GM21423 (cell line): ENCODE results near the gene FTCD.
"Not testable (repeated sequence)": the region's sequence is repeated elsewhere in the genome, so short reads cannot be mapped to it uniquely, and the experiment has no call there.

Source experiments
- ATAC-seq: cut with Tn5 transposase; IDR thresholded peaks from one replicate; pipeline ENCODE4 v1.9.1; 2021; ENCODE audit warnings: mild to moderate bottlenecking, moderate library complexity; ENCODE audit not compliant: unreplicated experiment

Gene FTCD

GRCh38 chr21:46171996-46172862, 16.9 kb upstream of the FTCD start:
- no peak for ATAC-seq

GRCh38 chr21:46171585-46171984, 16.2 kb upstream of the FTCD start:
- no peak for ATAC-seq

GRCh38 chr21:46170436-46171193, 15.2 kb upstream of the FTCD start:
- ATAC-seq: not testable (repeated sequence)

GRCh38 chr21:46168659-46169386, 13.4 kb upstream of the FTCD start:
- ATAC-seq: no peak

- ATAC-seq: no peak
Measured at GRCh38 chr21:46168238-46168637, 12.9 kb upstream of the FTCD start.

GRCh38 chr21:46165098-46165497, 9.7 kb upstream of the FTCD start:
- ATAC-seq: no peak

GRCh38 chr21:46163380-46163779, 8.0 kb upstream of the FTCD start:
- no peak for ATAC-seq

GRCh38 chr21:46161633-46162592, 6.5 kb upstream of the FTCD start:
- no peak for ATAC-seq

- no peak for ATAC-seq
Measured at GRCh38 chr21:46160907-46161632, 5.7 kb upstream of the FTCD start.

GRCh38 chr21:46160657-46160906, 5.2 kb upstream of the FTCD start:
- no peak for ATAC-seq

- no peak for ATAC-seq
Measured at GRCh38 chr21:46159841-46160656, 4.7 kb upstream of the FTCD start.

- ATAC-seq: no peak
Measured at GRCh38 chr21:46159390-46159789, 4.0 kb upstream of the FTCD start.

- no peak for ATAC-seq
Measured at GRCh38 chr21:46158666-46159300, 3.4 kb upstream of the FTCD start.

GRCh38 chr21:46157987-46158451, 2.6 kb upstream of the FTCD start:
- ATAC-seq: no peak

- ATAC-seq: no peak
Measured at GRCh38 chr21:46157396-46157986, 2.1 kb upstream of the FTCD start.

- ATAC-seq: no peak
Measured at GRCh38 chr21:46156678-46157077, 1.3 kb upstream of the FTCD start.

GRCh38 chr21:46156378-46156645, 933 bp upstream of the FTCD start:
- ATAC-seq: no peak

GRCh38 chr21:46154955-46155513, 345 bp downstream of the FTCD start:
- no peak for ATAC-seq
